ENCODE data around the gene EIF4G3.

The EIF4G3 gene

DNA sequence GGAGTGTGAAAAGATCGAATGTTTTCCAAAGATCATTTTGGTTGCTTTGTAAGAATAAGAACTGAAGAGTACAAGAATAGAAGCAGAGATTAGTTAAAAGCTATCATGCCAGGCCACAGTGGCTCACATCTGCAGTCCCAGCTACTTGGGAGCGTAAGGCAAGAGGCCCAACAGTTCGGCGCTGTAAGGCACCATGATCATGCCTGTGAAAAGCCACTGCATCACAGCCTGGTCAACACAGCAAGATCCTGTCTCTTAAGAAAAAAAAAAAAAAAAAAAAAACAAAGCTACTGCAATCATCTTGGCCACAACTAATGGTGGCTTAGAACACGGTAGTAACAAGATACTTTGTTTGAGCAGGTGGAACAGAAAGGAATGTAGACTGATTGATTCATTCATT lies 116.2 kb downstream of the EIF4G3 start (continued):
- TF ChIP-seq ZNF70 (CRISPR knock-in tag; IDR thresholded peaks at IDR 0.05) (no peak), ZC3H10 (CRISPR knock-in tag; IDR thresholded peaks at IDR 0.05) (no peak), ZNF8 (CRISPR knock-in tag; IDR thresholded peaks at IDR 0.05) (no peak), PPARA (CRISPR knock-in tag; IDR thresholded peaks at IDR 0.05; ENCODE audit: borderline replicate concordance) (no peak), RARB (CRISPR knock-in tag; IDR thresholded peaks at IDR 0.05) (no peak), ZFP30 (CRISPR knock-in tag; IDR thresholded peaks at IDR 0.05) (no peak), SNAI2 (CRISPR knock-in tag; IDR thresholded peaks at IDR 0.05) (no peak), TOX (CRISPR knock-in tag; IDR thresholded peaks at IDR 0.05; ENCODE audit: borderline replicate concordance) (no peak)
- TF ChIP-seq, protein P1, sequence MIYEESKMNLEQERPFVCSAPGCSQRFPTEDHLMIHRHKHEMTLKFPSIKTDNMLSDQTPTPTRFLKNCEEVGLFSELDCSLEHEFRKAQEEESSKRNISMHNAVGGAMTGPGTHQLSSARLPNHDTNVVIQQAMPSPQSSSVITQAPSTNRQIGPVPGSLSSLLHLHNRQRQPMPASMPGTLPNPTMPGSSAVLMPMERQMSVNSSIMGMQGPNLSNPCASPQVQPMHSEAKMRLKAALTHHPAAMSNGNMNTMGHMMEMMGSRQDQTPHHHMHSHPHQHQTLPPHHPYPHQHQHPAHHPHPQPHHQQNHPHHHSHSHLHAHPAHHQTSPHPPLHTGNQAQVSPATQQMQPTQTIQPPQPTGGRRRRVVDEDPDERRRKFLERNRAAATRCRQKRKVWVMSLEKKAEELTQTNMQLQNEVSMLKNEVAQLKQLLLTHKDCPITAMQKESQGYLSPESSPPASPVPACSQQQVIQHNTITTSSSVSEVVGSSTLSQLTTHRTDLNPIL (CRISPR knock-in tag; IDR thresholded peaks at IDR 0.05; ENCODE audit: low read depth) = no peak
- TF ChIP-seq, protein P2, sequence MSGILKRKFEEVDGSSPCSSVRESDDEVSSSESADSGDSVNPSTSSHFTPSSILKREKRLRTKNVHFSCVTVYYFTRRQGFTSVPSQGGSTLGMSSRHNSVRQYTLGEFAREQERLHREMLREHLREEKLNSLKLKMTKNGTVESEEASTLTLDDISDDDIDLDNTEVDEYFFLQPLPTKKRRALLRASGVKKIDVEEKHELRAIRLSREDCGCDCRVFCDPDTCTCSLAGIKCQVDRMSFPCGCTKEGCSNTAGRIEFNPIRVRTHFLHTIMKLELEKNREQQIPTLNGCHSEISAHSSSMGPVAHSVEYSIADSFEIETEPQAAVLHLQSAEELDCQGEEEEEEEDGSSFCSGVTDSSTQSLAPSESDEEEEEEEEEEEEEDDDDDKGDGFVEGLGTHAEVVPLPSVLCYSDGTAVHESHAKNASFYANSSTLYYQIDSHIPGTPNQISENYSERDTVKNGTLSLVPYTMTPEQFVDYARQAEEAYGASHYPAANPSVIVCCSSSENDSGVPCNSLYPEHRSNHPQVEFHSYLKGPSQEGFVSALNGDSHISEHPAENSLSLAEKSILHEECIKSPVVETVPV (CRISPR knock-in tag; IDR thresholded peaks at IDR 0.05) = no peak

DNA sequence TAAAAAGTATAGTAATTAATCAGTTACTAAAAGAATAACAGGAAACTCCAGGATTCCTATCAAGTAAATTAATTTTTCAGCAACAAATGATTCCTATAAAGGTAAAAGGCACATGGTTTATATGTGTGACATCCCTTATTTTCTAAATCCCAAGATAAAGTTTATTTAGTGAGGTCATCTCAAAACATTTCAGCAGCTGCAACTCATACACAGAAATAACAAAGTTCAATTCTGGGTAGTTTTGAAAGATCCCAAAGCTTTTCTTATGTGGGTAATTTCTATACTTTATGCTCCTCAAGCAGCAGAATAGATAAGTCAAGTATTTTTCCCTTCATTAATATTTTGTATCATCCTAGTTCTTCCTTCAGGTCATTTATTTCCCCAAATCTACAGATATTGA lies 117.7 kb downstream of the EIF4G3 start:
- no peak for ATAC-seq
- TF ChIP-seq, protein P3, sequence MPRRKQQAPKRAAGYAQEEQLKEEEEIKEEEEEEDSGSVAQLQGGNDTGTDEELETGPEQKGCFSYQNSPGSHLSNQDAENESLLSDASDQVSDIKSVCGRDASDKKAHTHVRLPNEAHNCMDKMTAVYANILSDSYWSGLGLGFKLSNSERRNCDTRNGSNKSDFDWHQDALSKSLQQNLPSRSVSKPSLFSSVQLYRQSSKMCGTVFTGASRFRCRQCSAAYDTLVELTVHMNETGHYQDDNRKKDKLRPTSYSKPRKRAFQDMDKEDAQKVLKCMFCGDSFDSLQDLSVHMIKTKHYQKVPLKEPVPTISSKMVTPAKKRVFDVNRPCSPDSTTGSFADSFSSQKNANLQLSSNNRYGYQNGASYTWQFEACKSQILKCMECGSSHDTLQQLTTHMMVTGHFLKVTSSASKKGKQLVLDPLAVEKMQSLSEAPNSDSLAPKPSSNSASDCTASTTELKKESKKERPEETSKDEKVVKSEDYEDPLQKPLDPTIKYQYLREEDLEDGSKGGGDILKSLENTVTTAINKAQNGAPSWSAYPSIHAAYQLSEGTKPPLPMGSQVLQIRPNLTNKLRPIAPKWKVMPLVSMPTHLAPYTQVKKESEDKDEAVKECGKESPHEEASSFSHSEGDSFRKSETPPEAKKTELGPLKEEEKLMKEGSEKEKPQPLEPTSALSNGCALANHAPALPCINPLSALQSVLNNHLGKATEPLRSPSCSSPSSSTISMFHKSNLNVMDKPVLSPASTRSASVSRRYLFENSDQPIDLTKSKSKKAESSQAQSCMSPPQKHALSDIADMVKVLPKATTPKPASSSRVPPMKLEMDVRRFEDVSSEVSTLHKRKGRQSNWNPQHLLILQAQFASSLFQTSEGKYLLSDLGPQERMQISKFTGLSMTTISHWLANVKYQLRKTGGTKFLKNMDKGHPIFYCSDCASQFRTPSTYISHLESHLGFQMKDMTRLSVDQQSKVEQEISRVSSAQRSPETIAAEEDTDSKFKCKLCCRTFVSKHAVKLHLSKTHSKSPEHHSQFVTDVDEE (CRISPR knock-in tag; IDR thresholded peaks at IDR 0.05) = no peak
- TF ChIP-seq ISL1 (CRISPR knock-in tag; IDR thresholded peaks at IDR 0.05) (no peak), TCF4 (CRISPR knock-in tag; IDR thresholded peaks at IDR 0.05; ENCODE audit: borderline replicate concordance) (no peak), PPARA (CRISPR knock-in tag; IDR thresholded peaks at IDR 0.05; ENCODE audit: borderline replicate concordance) (no peak), ZC3H10 (CRISPR knock-in tag; IDR thresholded peaks at IDR 0.05) (no peak), TOX (CRISPR knock-in tag; IDR thresholded peaks at IDR 0.05; ENCODE audit: borderline replicate concordance) (no peak), ZNF8 (CRISPR knock-in tag; IDR thresholded peaks at IDR 0.05) (no peak), ZFP30 (CRISPR knock-in tag; IDR thresholded peaks at IDR 0.05) (no peak), SNAI2 (CRISPR knock-in tag; IDR thresholded peaks at IDR 0.05) (no peak), ZFP3 (CRISPR knock-in tag; IDR thresholded peaks at IDR 0.05) (no peak), ZNF565 (CRISPR knock-in tag; conservative IDR thresholded peaks at IDR 0.05; ENCODE audit: low read depth) (no peak)
- TF ChIP-seq, protein P1 (CRISPR knock-in tag; IDR thresholded peaks at IDR 0.05; ENCODE audit: low read depth) = no peak
- TF ChIP-seq, protein P4, sequence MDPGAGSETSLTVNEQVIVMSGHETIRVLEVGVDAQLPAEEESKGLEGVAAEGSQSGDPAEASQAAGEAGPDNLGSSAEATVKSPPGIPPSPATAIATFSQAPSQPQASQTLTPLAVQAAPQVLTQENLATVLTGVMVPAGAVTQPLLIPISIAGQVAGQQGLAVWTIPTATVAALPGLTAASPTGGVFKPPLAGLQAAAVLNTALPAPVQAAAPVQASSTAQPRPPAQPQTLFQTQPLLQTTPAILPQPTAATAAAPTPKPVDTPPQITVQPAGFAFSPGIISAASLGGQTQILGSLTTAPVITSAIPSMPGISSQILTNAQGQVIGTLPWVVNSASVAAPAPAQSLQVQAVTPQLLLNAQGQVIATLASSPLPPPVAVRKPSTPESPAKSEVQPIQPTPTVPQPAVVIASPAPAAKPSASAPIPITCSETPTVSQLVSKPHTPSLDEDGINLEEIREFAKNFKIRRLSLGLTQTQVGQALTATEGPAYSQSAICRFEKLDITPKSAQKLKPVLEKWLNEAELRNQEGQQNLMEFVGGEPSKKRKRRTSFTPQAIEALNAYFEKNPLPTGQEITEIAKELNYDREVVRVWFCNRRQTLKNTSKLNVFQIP (CRISPR knock-in tag; IDR thresholded peaks at IDR 0.05; ENCODE audit: borderline replicate concordance, low read depth) = no peak
- TF ChIP-seq, protein P2 (CRISPR knock-in tag; IDR thresholded peaks at IDR 0.05) = no peak

DNA sequence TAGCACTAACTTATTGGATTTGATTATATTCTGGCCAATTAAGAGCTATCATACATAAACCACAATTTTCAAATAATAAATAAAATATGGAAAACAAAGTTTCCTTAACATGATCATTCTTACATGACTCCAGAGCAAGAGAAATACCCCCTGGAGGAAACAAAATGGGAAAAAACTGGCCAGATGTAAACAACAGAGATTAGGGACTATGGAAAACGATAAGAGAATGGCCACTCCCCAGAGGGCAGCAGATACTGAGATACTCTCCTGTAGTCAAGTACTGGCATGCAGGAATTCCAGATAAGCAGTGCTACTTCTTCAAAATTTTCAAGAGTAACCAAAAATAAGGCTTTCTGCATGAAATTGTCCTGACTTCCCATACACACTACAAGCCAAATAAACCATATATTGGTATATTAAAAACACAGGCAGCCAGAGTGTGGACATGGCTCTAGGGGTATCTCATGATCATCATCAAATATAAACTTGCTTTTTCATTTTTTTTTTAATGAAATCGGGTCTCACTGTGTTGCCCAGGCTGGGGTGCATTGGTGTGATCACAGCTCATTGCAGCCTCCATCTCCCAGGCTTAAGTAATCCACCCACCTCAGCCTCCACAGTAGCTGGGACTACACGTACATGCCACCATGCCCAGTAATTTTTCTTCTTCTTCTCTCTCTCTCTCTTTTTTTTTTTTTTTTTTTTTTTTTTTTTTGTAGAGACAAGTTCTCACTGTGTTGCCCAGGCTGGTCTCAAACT lies 118.5 kb downstream of the EIF4G3 start:
- no peak for ATAC-seq
- TF ChIP-seq RARB (CRISPR knock-in tag; IDR thresholded peaks at IDR 0.05) = no peak
- TF ChIP-seq ZNF70 (CRISPR knock-in tag; IDR thresholded peaks at IDR 0.05) = no peak
- no peak for TF ChIP-seq ZFP30 (CRISPR knock-in tag; IDR thresholded peaks at IDR 0.05)
- TF ChIP-seq, protein P2 (CRISPR knock-in tag; IDR thresholded peaks at IDR 0.05) = no peak
- no peak for TF ChIP-seq ZNF565 (CRISPR knock-in tag; conservative IDR thresholded peaks at IDR 0.05; ENCODE audit: low read depth)
- no peak for TF ChIP-seq ARNTL (CRISPR knock-in tag; IDR thresholded peaks at IDR 0.05; ENCODE audit: borderline replicate concordance, low read depth)
- TF ChIP-seq PPARA (CRISPR knock-in tag; IDR thresholded peaks at IDR 0.05; ENCODE audit: borderline replicate concordance) = no peak
- no peak for TF ChIP-seq ESRRG (CRISPR knock-in tag; IDR thresholded peaks at IDR 0.05)
- no peak for TF ChIP-seq OSR1 (CRISPR knock-in tag; IDR thresholded peaks at IDR 0.05)
- TF ChIP-seq, protein P3 (CRISPR knock-in tag; IDR thresholded peaks at IDR 0.05) = no peak
- TF ChIP-seq GLIS3 (CRISPR knock-in tag; IDR thresholded peaks at IDR 0.05) = no peak
- TF ChIP-seq BACH2 (CRISPR knock-in tag; IDR thresholded peaks at IDR 0.05; ENCODE audit: borderline replicate concordance) = no peak
